H1 (cell line): ENCODE measurements around the gene TMEM40. TPM values are rescaled to one million over a fixed set of nuclear protein-coding genes. Genes with fewer than 3 reads are reported as not detected.

Experiments used
- CTCF ChIA-PET: fragments of 300-600 bp; sonication (Branson Sonifier 250); formaldehyde crosslinking; loops from one replicate; lab custom pipeline; 2021; ENCODE audit not compliant: partially characterized antibody; lab: Charles Lee
- POLR2A ChIA-PET: fragments of 300-600 bp; sonication (Branson Sonifier 250); formaldehyde crosslinking; loops from one replicate; lab custom pipeline; 2021; ENCODE audit warnings: inconsistent platforms; ENCODE audit not compliant: partially characterized antibody; lab: Charles Lee
- DNase-seq, 2 experiments: peaks; one replicate each; pipeline versions ENCODE4 v3.0.0 to v3.0.0-alpha.2; 2010 to 2022; ENCODE audit warnings: low spot score in 2 of 2, low read depth in 1 of 2, mixed read lengths in 1 of 2
- FAIRE-seq: peaks from 2 replicates; lab custom pipeline; 2011; peaks lifted over from hg19 to GRCh38; lab: Jason Lieb, UNC
- H2AFZ ChIP-seq: 2 replicates; pipeline ENCODE4 v1.8.1; 2012; ENCODE audit warnings: low read length, inconsistent platforms
- H2AK5ac ChIP-seq: 2 replicates; pipeline ENCODE4 v1.6.1; 2013; ENCODE audit warnings: low read depth, low read length
- H2BK120ac ChIP-seq: replicated peaks from 2 replicates; pipeline ENCODE3; 2013; ENCODE audit warnings: low read depth, low read length, inconsistent platforms
- H2BK12ac ChIP-seq: 2 replicates; pipeline ENCODE4 v1.6.1; 2013; ENCODE audit warnings: low read depth, low read length
- H2BK15ac ChIP-seq: 2 replicates; pipeline ENCODE4 v1.6.1; 2013; ENCODE audit warnings: low read length
- H2BK20ac ChIP-seq: 2 replicates; pipeline ENCODE4 v1.6.1; 2013; ENCODE audit warnings: low read length
- H2BK5ac ChIP-seq: 2 replicates; pipeline ENCODE4 v1.6.1; 2013; ENCODE audit warnings: low read depth, low read length
- H3K14ac ChIP-seq: 2 replicates; pipeline ENCODE4 v1.6.1; 2013; ENCODE audit warnings: inconsistent platforms; ENCODE audit not compliant: insufficient read length
- H3K18ac ChIP-seq: 2 replicates; pipeline ENCODE4 v1.6.1; 2013; ENCODE audit warnings: low read length; ENCODE audit errors: extremely low read depth
- H3K23ac ChIP-seq: 2 replicates; pipeline ENCODE4 v1.6.1; 2013; ENCODE audit warnings: inconsistent platforms; ENCODE audit not compliant: insufficient read length
- H3K23me2 ChIP-seq: 2 replicates; pipeline ENCODE4 v1.6.1; 2013; ENCODE audit warnings: low read depth, low read length
- H3K27ac ChIP-seq: 2 replicates; pipeline ENCODE4 v1.6.1; 2011; ENCODE audit warnings: low read depth, low read length, inconsistent platforms
- H3K27me3 ChIP-seq, 4 experiments: replicated peaks in 1 of 4; 1 replicate in 1 of 4; 2 replicates in 3 of 4; pipeline versions ENCODE4 v1.6.1 to v1.8.1; 2011 to 2013; ENCODE audit warnings: low read length in 3 of 4, mild to moderate bottlenecking in 3 of 4, inconsistent platforms in 2 of 4, mixed read lengths in 2 of 4, moderate library complexity in 1 of 4; ENCODE audit not compliant: control insufficient read depth in 3 of 4, insufficient read depth in 3 of 4; ENCODE audit errors: extremely low read depth in 1 of 4
- H3K36me3 ChIP-seq, 4 experiments: 2 replicates each; pipeline versions ENCODE4 v1.6.1 to v1.8.1; 2011 to 2013; ENCODE audit warnings: mild to moderate bottlenecking in 4 of 4, low read length in 3 of 4, moderate library complexity in 2 of 4, control low read depth in 1 of 4, inconsistent platforms in 1 of 4; ENCODE audit not compliant: insufficient read depth in 4 of 4, control insufficient read depth in 2 of 4
- H3K4ac ChIP-seq: replicated peaks from 2 replicates; pipeline ENCODE3; 2013; ENCODE audit warnings: low read length, low read depth, mixed read lengths, inconsistent platforms; ENCODE audit not compliant: insufficient read length
- H3K4me1 ChIP-seq, 4 experiments: replicated peaks in 1 of 4; 1 replicate in 1 of 4; 2 replicates in 3 of 4; pipeline versions ENCODE4 v1.6.1 to v1.8.1; 2011 to 2013; ENCODE audit warnings: low read length in 3 of 4, inconsistent platforms in 2 of 4, mixed read lengths in 1 of 4; ENCODE audit not compliant: insufficient read depth in 4 of 4, control insufficient read depth in 3 of 4
- H3K4me2 ChIP-seq, 2 experiments: 2 replicates each; pipeline versions ENCODE4 v1.6.1 to v1.8.1; 2011 to 2013; ENCODE audit warnings: low read depth in 2 of 2, low read length in 2 of 2, control low read depth in 1 of 2, inconsistent platforms in 1 of 2, mild to moderate bottlenecking in 1 of 2; ENCODE audit not compliant: insufficient read depth in 1 of 2
- H3K4me3 ChIP-seq, 4 experiments: fragments of 200-600, 300-600 bp in 1 of 4; sonication (generic), shearing (Covaris generic), sonication (Bioruptor Twin) in 1 of 4; 2 replicates each; pipeline versions ENCODE4 v1.5.1 to v1.8.1; 2011 to 2016; ENCODE audit warnings: low read length in 4 of 4, low read depth in 3 of 4, control low read depth in 2 of 4, inconsistent platforms in 2 of 4, mild to moderate bottlenecking in 2 of 4, mixed read lengths in 1 of 4, moderate library complexity in 1 of 4; ENCODE audit not compliant: insufficient read depth in 2 of 4; ENCODE audit errors: extremely low read depth in 1 of 4
- H3K56ac ChIP-seq: replicated peaks from 2 replicates; pipeline ENCODE3; 2013; ENCODE audit warnings: low read depth, mild to moderate bottlenecking, mixed read lengths, low read length, inconsistent platforms; ENCODE audit not compliant: insufficient read length
- H3K79me1 ChIP-seq: 2 replicates; pipeline ENCODE4 v1.6.1; 2013; ENCODE audit warnings: low read depth, low read length, control low read depth
- H3K79me2 ChIP-seq, 2 experiments: 2 replicates each; pipeline versions ENCODE4 v1.6.1 to v1.8.1; 2012 to 2013; ENCODE audit warnings: low read length in 2 of 2, mild to moderate bottlenecking in 2 of 2, inconsistent platforms in 1 of 2; ENCODE audit not compliant: insufficient read depth in 2 of 2, control insufficient read depth in 1 of 2
- H3K9ac ChIP-seq, 4 experiments: replicated peaks in 1 of 4; 1 replicate in 1 of 4; 2 replicates in 3 of 4; pipeline versions ENCODE4 v1.6.1 to v1.8.1; 2011 to 2013; ENCODE audit warnings: low read depth in 3 of 4, low read length in 3 of 4, control low read depth in 2 of 4, mild to moderate bottlenecking in 2 of 4, moderate library complexity in 2 of 4, inconsistent platforms in 1 of 4; ENCODE audit errors: extremely low read depth in 1 of 4
- H3K9me3 ChIP-seq, 2 experiments: 2 replicates each; pipeline versions ENCODE4 v1.6.1 to v1.8.1; 2012 to 2013; ENCODE audit warnings: mild to moderate bottlenecking in 2 of 2, moderate library complexity in 2 of 2, control low read depth in 1 of 2, inconsistent platforms in 1 of 2, low read depth in 1 of 2, low read length in 1 of 2, mixed read lengths in 1 of 2; ENCODE audit not compliant: insufficient read depth in 2 of 2
- H4K20me1 ChIP-seq, 2 experiments: replicated peaks in 1 of 2; 2 replicates each; pipeline versions ENCODE3 to v1.8.1; 2011 to 2013; ENCODE audit warnings: inconsistent platforms in 2 of 2, low read length in 2 of 2, mild to moderate bottlenecking in 1 of 2; ENCODE audit not compliant: insufficient read depth in 2 of 2, control insufficient read depth in 1 of 2
- H4K5ac ChIP-seq: 2 replicates; pipeline ENCODE4 v1.6.1; 2013; ENCODE audit warnings: low read length, low read depth, mixed read lengths, inconsistent platforms; ENCODE audit not compliant: insufficient read length
- H4K8ac ChIP-seq: 2 replicates; pipeline ENCODE4 v1.8.0; 2013; ENCODE audit warnings: mild to moderate bottlenecking, moderate library complexity, low read length, inconsistent platforms; ENCODE audit not compliant: insufficient read depth; ENCODE audit errors: extremely low read depth
- H4K91ac ChIP-seq: replicated peaks from 2 replicates; pipeline ENCODE3; 2013; ENCODE audit warnings: low read length, mixed read lengths, inconsistent platforms; ENCODE audit not compliant: insufficient read length
- EP300 ChIP-seq, 2 experiments: IDR thresholded peaks; 1 replicate in 1 of 2; 2 replicates in 1 of 2; pipeline ENCODE4 v1.6.1; 2011 to 2012; ENCODE audit warnings: low read depth in 2 of 2, low read length in 2 of 2, mild to moderate bottlenecking in 2 of 2, borderline replicate concordance in 1 of 2, inconsistent platforms in 1 of 2, moderate library complexity in 1 of 2
- GTF2F1 ChIP-seq: IDR thresholded peaks from 2 replicates; pipeline ENCODE4 v1.6.1; 2012; ENCODE audit warnings: low read depth, low read length, improper control_type of control experiment, borderline replicate concordance
- HDAC6 ChIP-seq: IDR thresholded peaks from one replicate; pipeline ENCODE4 v1.7.1; 2012; ENCODE audit warnings: low read depth, mild to moderate bottlenecking, inconsistent platforms, low read length, moderate library complexity
- JUN ChIP-seq: IDR thresholded peaks from 2 replicates; pipeline ENCODE4 v1.6.1; 2011; ENCODE audit warnings: low read depth, mild to moderate bottlenecking, improper control_type of control experiment, low read length
- JUND ChIP-seq: IDR thresholded peaks from 2 replicates; pipeline ENCODE4 v1.6.1; 2011; ENCODE audit warnings: mild to moderate bottlenecking, improper control_type of control experiment, low read length
- KDM5A ChIP-seq: fragments of 200-600 bp; IDR thresholded peaks from 2 replicates; pipeline ENCODE4 v1.7.1; 2012; ENCODE audit warnings: mild to moderate bottlenecking, low read length, inconsistent platforms, mixed read lengths
- MAFK ChIP-seq: IDR thresholded peaks from 2 replicates; pipeline ENCODE4 v1.6.1; 2012; ENCODE audit warnings: low read depth, mild to moderate bottlenecking, improper control_type of control experiment, low read length
- PHF8 ChIP-seq: fragments of 200-600 bp; sonication (generic); conservative IDR thresholded peaks from 2 replicates; pipeline ENCODE4 v1.7.1; 2012; ENCODE audit warnings: low read depth, mild to moderate bottlenecking, inconsistent platforms, low read length, moderate library complexity
- SP1 ChIP-seq: IDR thresholded peaks from 2 replicates; pipeline ENCODE4 v1.6.1; 2011; ENCODE audit warnings: low read depth, low read length
- TAF1 ChIP-seq: IDR thresholded peaks from 2 replicates; pipeline ENCODE4 v1.6.1; 2011; ENCODE audit warnings: mild to moderate bottlenecking, low read depth, low read length
- TAF7 ChIP-seq: optimal IDR thresholded peaks from 2 replicates; pipeline ENCODE3; 2011; ENCODE audit warnings: low read depth, mild to moderate bottlenecking, inconsistent platforms, low read length, moderate library complexity, borderline replicate concordance
- TBP ChIP-seq: IDR thresholded peaks from 2 replicates; pipeline ENCODE4 v1.6.1; 2011; ENCODE audit warnings: low read depth, low read length, improper control_type of control experiment
- WGBS, 2 experiments: shearing (Covaris generic) in 1 of 2; methylation state at CpG; one replicate each; pipeline versions ENCODE4 v1.1.6 to v1.1.7; 2013 to 2015; ENCODE audit warnings: low lambda C conversion rate in 2 of 2, mixed read lengths in 2 of 2, inconsistent platforms in 1 of 2, low coverage in 1 of 2, missing lambda C conversion rate in 1 of 2; ENCODE audit not compliant: insufficient replicate concordance in 2 of 2, insufficient coverage in 1 of 2, insufficient read length in 1 of 2; ENCODE audit errors: extremely low coverage in 1 of 2, missing lambda C conversion rate in 1 of 2; 5-methylcytosine and 5-hydroxymethylcytosine counted together
- polyA plus RNA-seq, 7 experiments: library from polyadenylated mRNA; depleted of rRNA in 3 of 7; stranded (reverse) in 5 of 7; unstranded in 2 of 7; fragments of >200 nt in 5 of 7; fragments of 200-250 nt in 2 of 7; gene quantifications; 1 replicate in 5 of 7; 2 replicates in 1 of 7; 4 replicates in 1 of 7; pipeline versions ENCODE4 v1.2.1 to v1.2.3, GENCODE V29; 2011 to 2013; ENCODE audit warnings: missing spikeins in 2 of 7, mixed read lengths in 2 of 7
- total RNA-seq: library from RNA; stranded (reverse); fragmentation: NEBNext Ultra II Directional; extraction: Animal tissue kit (Norgen Biotek cat#: 25700); gene quantifications from 2 replicates; pipeline ENCODE4 v1.2.1, GENCODE V29; 2021
- TF ChIP-seq, protein P1 (sequence below): IDR thresholded peaks from 2 replicates; pipeline ENCODE4 v1.6.1; 2011; ENCODE audit warnings: low read length, improper control_type of control experiment

TMEM40 gene
- total and polyA plus RNA-seq, 2 of the 8 experiments (the other 6 are each of a cell fraction or from before 2014, with no cell fraction given), result 0.18 TPM; not detected in 1

DNA sequence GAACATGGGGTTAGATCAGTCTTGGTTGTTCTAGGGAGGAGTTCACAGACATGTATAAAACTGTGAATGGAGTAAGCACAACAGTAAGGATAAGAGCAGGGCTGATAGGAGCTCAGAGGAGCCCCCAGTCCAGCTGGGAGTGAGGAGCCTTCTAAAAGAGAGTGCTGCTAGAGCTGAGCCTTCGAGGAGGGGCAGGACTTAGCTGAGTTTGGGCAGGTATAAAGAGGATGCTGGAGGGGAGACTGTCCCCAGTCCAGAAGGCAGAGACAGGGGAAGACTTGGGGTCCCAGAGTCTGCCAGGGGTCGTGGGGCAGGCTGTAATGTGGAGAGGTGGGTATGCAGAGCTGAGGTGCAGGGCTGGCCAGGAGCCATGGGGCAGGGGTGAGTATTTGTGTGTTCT lies 49.5 kb upstream of the TMEM40 start:
- H3K79me2 ChIP-seq, result no peaks in the 10 kb centered on the region
- H2BK5ac ChIP-seq, result no peak overlapping the region
- no peak overlapping the region for H3K4me3 ChIP-seq
- H3K4me1 ChIP-seq, result peaks cover 0 to 8% (median 4%) of the 10 kb centered on the region in 4 experiments; a peak in 4 of 7 replicates
- H4K5ac ChIP-seq, result no peak overlapping the region
- FAIRE-seq, result no peak
- H2BK20ac ChIP-seq, result no peak overlapping the region
- no peak overlapping the region for H4K91ac ChIP-seq
- no peak overlapping the region for H3K23ac ChIP-seq
- H3K23me2 ChIP-seq, result peaks cover 3% of the 10 kb centered on the region; the same call in 1 of the 2 replicates
- H3K56ac ChIP-seq, result no peak overlapping the region
- H3K18ac ChIP-seq, result no peak overlapping the region
- no peak for DNase-seq
- no peak overlapping the region; the same call in 1 of the 2 replicates for H4K8ac ChIP-seq
- no peak overlapping the region for H3K4me2 ChIP-seq
- H3K27me3 ChIP-seq, result no peaks in the 10 kb centered on the region
- no peaks in the 10 kb centered on the region for H3K79me1 ChIP-seq
- H2AFZ ChIP-seq, result no peak overlapping the region
- no peak overlapping the region for H3K14ac ChIP-seq
- H2BK120ac ChIP-seq, result no peak overlapping the region
- H4K20me1 ChIP-seq, result no peaks in the 10 kb centered on the region
- H2AK5ac ChIP-seq, result no peak overlapping the region
- peaks cover 0 to 12% (median 3%) of the 10 kb centered on the region in 4 experiments; a peak in 5 of 8 replicates for H3K36me3 ChIP-seq
- H3K27ac ChIP-seq, result no peak overlapping the region
- H2BK15ac ChIP-seq, result no peak overlapping the region
- H3K9me3 ChIP-seq, result no peaks in the 10 kb centered on the region
- no peak overlapping the region for H2BK12ac ChIP-seq
- WGBS, 2 experiments, result 77% methylated on average over 2 of the region's 2 CpGs; no CpG with 5 or more reads in 1 of the 2 experiments
- POLR2A ChIA-PET, result interaction anchor here (1.1 to 28.5 kb wide), 4 partner anchors 9 to 26 kb away, joined by 3 to 661 read pairs (median 6); partner anchors contain the start of genes CAND2 and RPL32
- no peak overlapping the region for H3K4ac ChIP-seq
- CTCF ChIA-PET, result interaction anchor here (0.9 to 5.1 kb wide), 15 partner anchors 9 to 187 kb away, joined by 3 to 54 read pairs (median 6); partner anchors contain the start of gene RPL32
- no peak overlapping the region for H3K9ac ChIP-seq
- no peak for TF ChIP-seq SP1
- TF ChIP-seq MAFK, result no peak
- TF ChIP-seq JUN, result no peak
- TF ChIP-seq TAF1, result no peak
- TF ChIP-seq KDM5A, result no peak
- no peak for TF ChIP-seq EP300 (IDR thresholded peaks at IDR 0.05; ENCODE audit: borderline replicate concordance in 1 of 2, low read depth in 2 of 2, low read length in 2 of 2)
- TF ChIP-seq JUND, result no peak
- TF ChIP-seq GTF2F1, result no peak
- TF ChIP-seq PHF8, result no peak
- TF ChIP-seq, protein P1, sequence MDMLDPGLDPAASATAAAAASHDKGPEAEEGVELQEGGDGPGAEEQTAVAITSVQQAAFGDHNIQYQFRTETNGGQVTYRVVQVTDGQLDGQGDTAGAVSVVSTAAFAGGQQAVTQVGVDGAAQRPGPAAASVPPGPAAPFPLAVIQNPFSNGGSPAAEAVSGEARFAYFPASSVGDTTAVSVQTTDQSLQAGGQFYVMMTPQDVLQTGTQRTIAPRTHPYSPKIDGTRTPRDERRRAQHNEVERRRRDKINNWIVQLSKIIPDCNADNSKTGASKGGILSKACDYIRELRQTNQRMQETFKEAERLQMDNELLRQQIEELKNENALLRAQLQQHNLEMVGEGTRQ, result no peak
- TF ChIP-seq HDAC6, result no peak
- no peak for TF ChIP-seq TAF7
- no peak for TF ChIP-seq TBP
